HG03025 (cell line): ENCODE measurements around the gene KRT72.

Experiments used
- ATAC-seq: cut with Tn5 transposase; IDR thresholded peaks from one replicate; pipeline ENCODE4 v1.9.1; 2021; ENCODE audit warnings: mild to moderate bottlenecking, moderate library complexity; ENCODE audit not compliant: unreplicated experiment, low FRiP score

Gene KRT72

DNA sequence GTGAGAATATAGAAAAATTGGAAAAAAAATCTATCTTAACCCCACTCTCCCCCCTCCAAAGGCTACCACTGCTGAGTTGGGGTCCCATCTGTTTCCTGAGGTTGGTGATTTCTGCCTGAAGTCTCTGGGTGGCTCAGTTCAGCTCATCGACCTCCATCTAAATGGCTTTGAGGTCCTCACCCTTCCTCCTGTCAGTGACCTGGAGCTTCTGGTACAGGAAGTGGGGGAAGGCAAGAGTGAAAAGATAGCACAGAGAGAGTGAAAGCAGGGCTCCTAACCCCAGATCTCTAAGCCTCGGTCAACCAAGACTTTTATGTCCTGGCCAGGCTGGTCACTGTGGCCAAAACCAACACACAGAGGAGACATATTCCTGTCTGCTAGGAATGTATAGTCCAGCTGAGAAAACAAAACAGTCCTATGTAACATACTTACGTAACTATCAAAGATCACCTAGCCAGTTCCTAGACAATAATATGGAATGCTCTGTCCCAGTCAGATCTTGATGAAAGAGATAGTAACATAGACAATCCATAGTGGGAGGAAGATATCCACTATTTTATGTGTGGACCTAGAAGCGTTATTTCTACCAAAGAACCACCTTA is 29.4 kb upstream of the KRT72 start:
- no peak for ATAC-seq

DNA sequence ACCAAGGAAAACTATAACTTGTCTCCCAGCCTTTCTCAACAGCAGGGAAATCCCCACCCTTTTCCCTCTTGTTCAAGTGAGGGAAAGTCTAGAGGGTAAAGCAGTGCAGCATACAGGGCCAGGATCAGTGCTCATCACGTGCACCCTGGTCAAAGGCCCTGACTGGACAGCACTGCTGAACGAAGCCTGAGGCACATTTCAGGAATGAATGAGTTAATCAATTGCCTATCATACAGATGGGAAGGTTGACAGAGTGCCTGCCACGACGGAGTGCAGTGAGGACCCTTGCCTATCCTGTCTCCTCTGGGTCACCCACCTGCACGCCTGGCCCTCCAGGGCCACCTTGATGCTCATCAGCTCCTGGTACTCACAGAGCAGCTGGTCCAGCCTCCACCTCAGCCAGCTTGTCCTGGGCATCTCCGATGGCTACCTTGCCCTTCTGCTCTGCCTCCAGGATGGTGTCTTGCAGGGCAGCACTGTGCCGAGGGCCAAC is 28.8 kb upstream of the KRT72 start:
- ATAC-seq: no peak

DNA sequence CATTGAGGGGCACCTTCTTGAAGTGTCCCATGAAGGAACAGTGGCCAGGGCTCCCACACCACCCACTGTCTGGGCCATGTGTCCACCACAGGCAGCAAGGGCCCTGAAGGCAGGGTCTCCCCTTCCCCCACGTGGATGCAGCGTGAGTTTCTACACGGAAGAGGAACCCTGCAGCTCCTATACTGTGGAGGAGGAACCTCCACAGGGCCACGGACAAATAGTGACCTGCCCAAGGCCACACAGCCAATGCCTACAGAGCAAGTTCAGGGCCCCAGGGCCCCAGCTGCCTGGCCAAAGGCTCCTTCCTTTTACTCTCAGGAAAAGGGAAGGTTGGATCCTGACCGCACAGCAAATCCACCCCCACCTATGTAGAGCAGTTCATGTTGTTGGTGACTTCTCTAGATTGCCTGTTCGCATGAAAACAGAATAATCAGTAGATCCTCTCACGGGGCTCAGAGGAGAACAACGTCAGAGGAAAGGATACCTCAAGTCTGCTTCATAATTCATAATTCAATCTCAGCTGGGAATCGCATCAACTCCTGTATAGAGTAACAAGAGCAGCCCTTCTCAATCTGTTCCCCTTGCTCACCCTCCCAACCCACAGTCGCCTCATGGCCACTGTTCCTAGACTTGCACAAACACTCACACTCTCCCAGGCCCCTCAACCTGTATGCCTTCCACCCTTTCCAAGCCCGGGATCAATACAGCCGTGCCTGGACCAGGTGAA is 28.2 kb upstream of the KRT72 start:
- ATAC-seq: no peak

DNA sequence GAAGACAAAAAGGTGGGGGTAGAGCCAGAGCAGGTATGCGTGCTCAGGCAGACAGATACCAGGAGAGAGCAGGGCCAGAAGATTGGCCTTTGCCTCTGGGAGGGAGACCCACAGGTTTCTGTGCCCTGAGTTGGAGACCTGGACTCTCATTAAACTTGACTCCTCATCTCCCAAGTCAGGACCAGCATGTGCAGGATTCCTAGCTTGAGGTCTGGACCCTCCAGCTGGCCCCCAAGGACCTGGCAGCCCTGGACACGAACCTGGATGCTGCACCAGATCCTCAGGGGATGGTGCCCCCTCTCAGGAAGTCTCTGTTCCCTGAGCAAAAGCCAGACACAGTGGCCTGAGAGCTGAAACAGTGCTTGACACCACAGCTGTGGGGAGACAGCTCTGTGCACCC is 27.6 kb upstream of the KRT72 start:
- ATAC-seq: no peak

DNA sequence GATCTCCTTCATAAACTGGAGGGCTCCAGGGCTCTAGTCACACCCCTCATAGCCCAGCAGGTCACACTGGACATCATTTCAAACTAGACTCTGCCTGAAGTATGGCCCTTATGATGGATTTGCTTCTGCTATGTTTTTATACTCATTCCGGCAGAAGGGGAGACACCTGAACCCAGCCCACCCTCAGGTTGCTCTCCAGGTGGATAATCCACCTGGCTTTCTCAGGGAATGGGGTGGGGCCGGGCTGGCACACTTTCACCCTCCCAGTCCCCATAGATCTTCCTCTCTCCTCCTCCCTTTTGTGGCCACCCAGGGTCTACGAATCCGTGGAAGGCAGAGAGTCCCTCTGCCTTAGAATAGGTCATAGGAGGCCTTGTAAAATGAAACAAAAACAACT is 26.8 kb upstream of the KRT72 start:
- ATAC-seq: no peak

DNA sequence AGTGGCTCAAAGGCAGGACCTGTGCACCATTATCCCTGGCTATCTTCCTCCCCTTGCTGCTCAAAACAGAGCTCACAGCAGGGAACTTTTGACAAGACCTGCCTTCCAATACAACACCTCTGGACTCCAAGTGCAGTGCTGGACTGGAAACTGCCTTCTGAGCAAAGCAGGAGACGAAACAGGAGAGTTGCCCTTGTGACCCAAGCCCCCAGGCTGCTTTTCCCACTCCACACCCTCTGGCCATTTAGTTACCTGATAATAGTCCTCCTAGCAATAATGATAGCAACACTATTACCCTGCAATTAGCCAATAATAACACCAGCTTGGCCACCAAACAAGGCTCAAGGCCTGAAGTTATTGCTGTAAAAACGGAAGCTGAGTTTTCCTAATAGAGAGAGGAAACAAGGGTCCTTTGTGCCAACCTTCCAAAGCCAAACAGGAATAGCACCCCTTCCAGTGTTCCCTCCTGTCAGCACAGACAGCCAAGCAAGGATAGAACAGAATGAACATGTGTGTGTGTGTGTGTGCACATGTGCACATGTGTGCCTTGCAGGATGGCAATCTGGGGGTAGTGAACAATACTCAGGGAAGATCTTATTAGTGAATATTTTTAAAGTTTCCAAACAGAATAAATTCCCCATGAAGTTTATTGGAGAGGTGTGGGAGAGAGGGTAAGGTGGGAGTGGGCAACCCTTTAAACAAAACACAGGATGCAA is 26.3 kb upstream of the KRT72 start:
- no peak for ATAC-seq

DNA sequence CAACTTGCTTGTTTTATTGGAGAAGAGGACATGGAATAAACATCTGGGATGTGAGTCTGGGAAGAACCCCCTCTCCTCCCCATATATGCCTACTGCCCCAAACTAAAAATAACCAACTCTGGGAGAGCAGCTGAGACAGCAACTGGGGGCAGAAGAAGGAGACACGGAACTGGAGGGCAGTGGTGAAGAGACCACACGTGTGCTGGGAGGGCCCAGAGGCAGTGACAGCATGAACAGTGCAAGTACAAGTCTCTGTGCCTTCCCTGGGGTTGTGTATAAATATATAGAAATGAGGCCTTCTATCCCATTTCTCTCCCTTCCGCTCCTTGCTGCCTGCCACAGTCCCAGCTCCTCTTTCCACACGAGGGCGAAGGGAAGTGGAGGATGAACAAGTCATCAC is 21.1 kb upstream of the KRT72 start:
- ATAC-seq: no peak

DNA sequence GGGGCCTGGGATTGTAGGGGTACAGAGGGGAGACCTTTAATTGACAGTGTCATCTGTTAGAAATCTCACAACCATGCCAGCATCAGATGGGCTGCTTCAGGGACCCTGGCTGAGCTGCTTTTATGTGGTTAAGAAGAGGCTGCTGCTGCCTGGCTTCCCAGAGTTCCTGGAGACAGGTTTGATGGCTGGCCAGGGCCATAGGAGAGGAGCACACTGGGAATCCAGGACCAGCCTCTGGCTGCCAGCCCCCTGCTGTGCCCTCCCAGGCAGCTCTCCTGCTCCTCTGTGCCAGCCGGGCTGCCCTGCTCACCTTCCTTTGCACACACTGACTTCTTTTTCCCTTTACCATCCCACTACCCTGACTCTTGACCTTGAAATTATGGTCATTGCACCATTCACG is 17.6 kb upstream of the KRT72 start:
- no peak for ATAC-seq

DNA sequence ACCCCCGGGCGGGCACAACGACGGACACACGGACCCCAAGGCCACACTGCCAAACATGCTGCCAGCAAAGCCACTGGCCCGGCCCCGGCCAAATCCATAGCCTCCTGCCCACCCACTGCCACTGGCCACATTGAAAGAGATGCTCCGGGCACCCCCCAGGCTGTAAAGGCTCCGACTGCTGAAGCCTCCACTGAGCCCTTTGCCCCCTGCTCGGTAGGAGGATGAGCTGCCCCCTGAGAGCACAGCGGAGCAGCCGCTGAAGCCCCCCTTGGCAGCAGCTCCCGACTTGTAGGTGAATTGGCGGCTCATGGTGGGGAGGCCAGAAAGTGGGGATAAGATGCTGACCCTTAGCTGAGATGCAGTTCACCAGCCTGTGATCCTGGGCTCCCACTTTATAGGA is 17.0 kb upstream of the KRT72 start, which contains the start of gene KRT73:
TSS of gene KRT73 (minus strand) at position 344 of the 400 bp plus-strand sequence. CDS start at position 309, 35 bp downstream.
- no peak for ATAC-seq

DNA sequence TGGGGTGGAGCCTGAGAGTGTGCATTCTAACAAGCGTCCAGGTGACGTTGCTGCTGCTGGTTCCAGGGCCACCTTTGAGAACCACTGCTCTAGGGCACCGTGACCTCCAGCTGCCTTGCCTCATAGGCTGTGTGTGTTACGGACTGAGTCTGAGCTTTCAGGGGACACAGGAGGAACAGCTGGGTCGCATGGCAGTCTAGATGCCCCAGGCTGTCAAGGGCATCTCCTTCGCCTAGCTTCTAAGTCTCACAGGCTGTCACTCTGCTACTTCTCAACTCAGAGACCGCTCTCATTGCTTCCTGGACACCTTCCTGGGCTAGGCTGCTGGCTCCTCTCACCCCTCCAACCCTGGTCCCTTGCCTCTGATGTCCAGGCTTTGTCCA is 16.1 kb upstream of the KRT72 start:
- ATAC-seq: no peak

DNA sequence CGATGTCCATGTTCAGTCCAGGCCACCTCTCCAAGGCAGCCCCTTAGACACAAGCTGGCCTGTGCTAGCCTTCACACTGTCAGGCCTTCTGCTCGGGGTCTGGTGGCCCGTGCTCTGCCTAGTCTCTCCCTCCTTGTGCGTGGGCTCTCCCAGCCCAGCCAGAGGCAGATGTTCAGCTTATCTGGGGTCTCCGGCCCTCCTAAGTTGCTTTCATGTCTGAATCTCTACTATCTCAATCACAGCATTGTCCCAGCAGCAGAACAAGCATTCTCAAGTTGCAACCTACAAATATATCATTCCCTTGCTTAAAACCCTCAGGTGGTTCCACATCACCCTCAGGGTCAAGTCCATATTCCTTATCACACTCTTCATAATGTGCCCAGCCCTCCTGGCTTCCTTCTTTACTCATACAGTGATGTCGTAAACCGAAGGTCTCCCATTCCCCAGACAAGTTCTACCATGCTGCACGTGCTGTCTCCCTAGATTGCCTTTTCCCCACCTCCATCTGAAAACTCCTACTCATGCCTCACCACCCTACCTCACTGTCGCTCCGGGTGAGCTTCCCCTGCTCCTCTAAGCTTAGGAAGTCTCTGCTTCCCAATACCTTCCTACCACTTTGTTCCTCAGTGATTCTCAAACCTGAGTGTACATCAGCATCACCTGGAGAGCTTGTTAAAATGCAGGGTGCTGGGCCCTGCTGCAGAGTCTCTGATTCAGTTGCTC is 15.6 kb upstream of the KRT72 start:
- no peak for ATAC-seq

DNA sequence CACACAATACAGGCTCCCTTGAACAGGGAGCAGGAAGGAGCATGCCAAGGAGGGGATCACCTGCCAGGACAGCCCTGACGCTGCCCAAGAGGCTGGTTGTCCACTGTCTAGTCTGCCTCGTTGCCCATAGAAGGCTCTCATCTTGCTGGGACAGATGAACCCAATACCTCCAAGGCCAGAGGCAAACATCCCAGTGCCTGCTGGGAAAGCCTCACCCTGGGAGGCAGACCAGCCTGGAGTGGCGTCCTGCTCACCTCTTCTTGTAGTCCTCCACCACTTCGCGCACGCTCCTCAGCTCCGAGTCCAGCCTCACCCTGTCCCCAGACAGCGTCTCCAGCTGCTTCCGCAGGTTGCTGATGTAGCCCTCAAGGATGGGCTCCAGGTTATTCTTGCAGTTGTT is 14.6 kb upstream of the KRT72 start:
- no peak for ATAC-seq

DNA sequence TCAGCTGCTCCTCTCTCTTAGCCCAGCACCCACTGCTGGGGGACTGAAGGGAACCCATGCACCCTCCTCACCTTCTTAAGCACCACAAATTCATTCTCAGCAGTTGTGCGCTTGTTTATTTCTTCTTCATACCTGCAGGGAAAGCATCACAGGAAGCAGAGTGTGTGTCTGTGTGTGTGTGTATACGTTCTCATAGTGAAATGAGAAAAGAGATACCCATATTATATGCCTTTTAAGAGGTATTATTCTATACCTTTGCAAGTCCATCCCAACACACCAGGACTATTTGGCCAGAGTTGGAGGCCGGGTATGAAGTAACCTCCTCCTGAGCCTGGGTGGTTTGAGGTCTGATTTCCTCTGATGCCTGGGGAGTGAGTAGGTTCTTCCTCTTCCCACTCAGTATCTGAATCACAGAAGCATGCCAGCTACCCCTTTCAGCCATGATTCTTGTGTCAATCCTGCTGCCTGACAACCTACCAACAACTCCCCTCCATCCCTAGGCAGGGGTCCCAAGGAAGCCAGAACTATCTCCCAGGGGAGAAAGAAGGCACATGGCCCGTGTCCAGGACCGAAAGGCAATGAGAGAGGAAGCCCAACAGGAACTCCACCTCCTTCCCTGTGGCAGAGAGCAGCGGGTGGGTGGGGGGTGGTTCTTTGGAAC is 14.1 kb upstream of the KRT72 start:
- ATAC-seq: no peak

DNA sequence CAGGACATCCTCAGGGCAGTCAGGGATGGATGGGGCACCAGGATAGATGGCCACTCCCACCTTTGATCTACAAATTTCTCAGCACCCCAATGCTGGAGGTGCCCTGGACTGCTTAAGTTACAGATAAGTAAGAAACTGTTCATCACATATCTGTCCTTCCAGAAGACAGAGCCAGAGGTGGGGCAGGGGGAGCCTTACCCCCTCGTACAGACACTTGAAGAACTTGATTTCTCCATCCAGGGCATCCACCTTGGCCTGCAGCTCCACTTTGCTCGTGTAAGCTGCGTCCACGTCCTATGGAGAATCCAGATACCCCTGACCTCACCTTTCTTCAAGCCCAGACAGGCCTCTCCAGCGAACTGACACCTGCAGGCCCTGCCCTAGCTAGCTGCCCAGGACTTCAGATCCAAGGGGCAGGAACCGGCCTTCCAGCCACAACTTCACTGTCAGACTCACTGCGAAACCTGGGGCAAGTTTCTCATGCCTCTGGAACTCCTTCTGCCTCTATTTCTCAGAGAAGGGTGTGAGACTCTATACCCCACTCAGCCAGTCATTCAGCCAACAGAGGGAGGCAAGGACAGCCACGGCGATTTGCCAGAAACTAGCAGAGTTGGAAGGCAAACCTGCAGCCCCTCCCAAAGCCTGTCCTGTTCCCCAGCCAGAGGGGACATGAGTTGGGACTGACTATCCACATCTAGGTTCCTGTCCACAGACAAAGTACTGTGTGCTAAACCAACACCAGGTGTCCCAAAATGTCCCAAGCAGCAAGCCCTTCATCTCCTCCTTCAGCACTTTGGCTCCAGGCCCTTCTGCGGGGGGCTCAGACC is 13.3 kb upstream of the KRT72 start:
- no peak for ATAC-seq

DNA sequence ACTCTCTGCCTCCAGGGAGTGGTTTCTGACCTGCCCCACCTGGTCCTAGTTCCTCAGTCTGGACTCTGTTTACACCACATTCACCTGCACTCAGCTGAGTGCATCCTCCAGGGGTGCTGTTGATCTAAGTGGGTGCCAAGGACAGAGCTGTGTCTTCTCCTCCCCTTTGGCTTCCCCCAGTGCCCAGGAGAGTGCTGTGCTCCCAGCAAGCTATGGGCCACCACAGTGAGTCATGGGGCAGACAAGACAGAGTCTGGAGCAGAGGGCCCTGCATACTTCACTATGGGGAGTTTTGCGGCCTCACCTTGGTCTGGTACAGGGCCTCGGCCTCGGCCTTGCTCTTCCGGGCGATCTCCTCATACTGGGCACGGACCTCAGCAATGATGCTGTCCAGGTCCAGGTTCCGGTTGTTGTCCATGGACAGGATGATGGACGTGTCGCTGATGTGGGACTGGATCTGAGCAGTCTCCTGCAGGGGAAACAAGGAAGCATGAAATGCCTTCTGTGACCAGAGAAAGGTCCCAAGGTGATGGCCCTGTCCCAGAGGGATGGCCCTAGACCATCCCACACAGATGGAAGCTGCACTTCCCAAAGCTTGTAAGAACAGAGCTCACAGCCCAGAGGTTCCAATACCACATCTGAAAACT is 12.2 kb upstream of the KRT72 start:
- ATAC-seq: no peak

DNA sequence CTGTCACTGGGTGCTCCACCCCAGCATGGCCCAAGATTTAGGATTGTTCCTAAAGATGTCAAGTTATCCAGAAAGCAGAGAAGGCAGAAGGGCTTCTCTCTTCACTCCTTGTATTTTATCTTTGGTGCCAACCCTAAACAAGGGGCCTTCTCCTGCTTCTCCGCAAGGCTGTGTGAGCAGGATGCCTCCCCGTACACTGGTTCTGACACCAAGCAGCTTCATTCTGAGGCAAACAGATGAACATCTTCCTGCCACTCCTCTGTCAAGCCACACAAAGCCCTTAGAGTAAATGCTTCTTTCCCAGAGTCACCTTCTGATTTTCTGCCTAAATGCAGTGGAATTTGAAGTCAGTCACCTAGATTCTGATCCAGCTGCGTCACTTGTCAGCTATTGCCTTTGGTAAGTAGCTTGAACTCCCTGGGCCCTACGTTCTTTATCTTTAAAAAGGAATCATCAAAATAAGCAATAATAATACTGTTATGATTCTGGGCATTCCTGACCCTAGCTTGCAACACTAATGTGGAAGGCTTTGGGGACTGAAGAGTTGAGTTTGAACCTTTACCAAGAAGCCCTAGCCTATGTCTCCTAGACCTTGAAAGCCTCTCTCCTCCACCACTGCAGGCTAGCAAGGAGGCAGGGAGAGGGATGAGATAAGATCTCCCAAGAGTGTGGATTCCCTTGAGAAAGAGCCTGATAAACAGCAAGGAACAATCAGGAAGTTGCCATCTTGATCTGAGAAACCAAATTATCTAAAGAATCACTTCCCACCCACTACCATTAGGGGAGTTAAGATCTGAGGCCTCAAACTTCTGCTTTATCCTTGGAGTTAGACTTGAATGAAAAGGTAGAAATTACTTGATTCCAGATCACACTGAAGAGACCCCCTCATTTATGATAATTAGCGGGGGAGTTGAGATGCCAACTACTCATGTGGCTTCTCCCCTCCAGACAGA is 11.4 kb upstream of the KRT72 start:
- no peak for ATAC-seq

DNA sequence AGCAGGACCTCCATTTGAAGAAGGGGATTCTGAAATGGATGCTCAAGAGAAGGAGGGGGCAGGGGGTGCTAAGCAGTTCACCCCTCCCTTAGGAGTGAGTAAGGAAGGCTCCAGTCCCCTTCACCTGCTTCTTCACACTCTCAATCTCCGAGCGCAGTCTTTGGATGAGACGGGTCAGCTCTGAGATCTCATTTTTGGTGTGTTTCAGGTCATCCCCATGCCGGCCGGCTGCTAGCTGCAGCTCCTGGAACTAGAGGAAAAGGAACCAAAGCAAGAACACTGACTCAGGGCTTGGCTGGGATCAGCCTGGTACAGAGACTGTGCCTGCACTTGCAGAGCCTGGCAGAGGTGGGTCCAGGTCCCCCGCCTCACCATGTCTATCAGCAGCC is 9.8 kb upstream of the KRT72 start:
- ATAC-seq: no peak
